Jurkat, Clone E6-1 (cell line): Measurements from ENCODE around the gene LCE2B.

Experiments
- DNase-seq: peaks from one replicate; pipeline ENCODE4 v3.0.0-alpha.2; 2011; ENCODE audit warnings: low read depth, low spot score
- H3K4me3 ChIP-seq: 2 replicates; pipeline ENCODE4 v1.5.1; 2011; ENCODE audit warnings: mild to moderate bottlenecking, low read length, control low read depth, moderate library complexity

Gene LCE2B

GRCh38 chr1:152718238-152718637 lies 32.3 kb downstream of the LCE2B start:
- no peak for DNase-seq
- no peak overlapping the region for H3K4me3 ChIP-seq

- no peak for DNase-seq
- no peak overlapping the region for H3K4me3 ChIP-seq
These were observed 39.3 kb downstream of the LCE2B start for GRCh38 chr1:152725261-152725660.

GRCh38 chr1:152728986-152729385 lies 43.1 kb downstream of the LCE2B start:
- H3K4me3 ChIP-seq = no peak overlapping the region
- DNase-seq = no peak

- no peak for DNase-seq
These were observed 49.7 kb downstream of the LCE2B start for GRCh38 chr1:152735648-152736047.

More at GRCh38 chr1:152735648-152736047, 49.7 kb downstream of the LCE2B start:
- no peak overlapping the region for H3K4me3 ChIP-seq
